Right lobe of liver (tissue), 6 donors: ENCODE data around the gene GSPT2. TPM values are rescaled to one million over a fixed set of nuclear protein-coding genes. Genes with fewer than 3 reads are reported as not detected.

Experiments used
- ATAC-seq, 4 donors: fragments of 200-7000 bp; cut with Tn5 transposase; one replicate each; pipeline ENCODE4 v1.9.1; 2020; ENCODE audit warnings: mild to moderate bottlenecking in 4 of 4, moderate library complexity in 4 of 4
- DNase-seq, 3 donors: peaks; one replicate each; pipeline ENCODE4 v3.0.0-alpha.2; 2020
- H3K27ac ChIP-seq, 3 donors: fragments of 200-600 bp; one replicate each; pipeline ENCODE4 v1.8.0; 2022
- H3K27me3 ChIP-seq, 2 donors: fragments of 200-600 bp; one replicate each; pipeline ENCODE4 v1.8.0; 2022
- H3K36me3 ChIP-seq, 4 donors: fragments of 200-600 bp; sonication (generic) in 1 of 4; one replicate each; pipeline versions ENCODE4 v1.5.1 to v1.8.0; 2017 to 2022; ENCODE audit warnings: control low read depth in 1 of 4
- H3K4me1 ChIP-seq, 4 donors: fragments of 200-600 bp; sonication (generic) in 1 of 4; one replicate each; pipeline versions ENCODE4 v1.5.1 to v1.8.0; 2017 to 2022; ENCODE audit warnings: control low read depth in 1 of 4
- H3K4me3 ChIP-seq, 3 donors: fragments of 200-600 bp; one replicate each; pipeline ENCODE4 v1.8.0; 2022
- H3K9me3 ChIP-seq, 4 donors: fragments of 200-600 bp; sonication (generic) in 1 of 4; one replicate each; pipeline versions ENCODE4 v1.5.1 to v1.8.0; 2017 to 2022; ENCODE audit warnings: control low read depth in 1 of 4
- POLR2A ChIP-seq: fragments of 450-650 bp; IDR thresholded peaks from one replicate; pipeline ENCODE4 v1.6.1; 2017; ENCODE audit warnings: antibody characterized with exemption, mild to moderate bottlenecking
- WGBS: methylation state at CpG from one replicate; pipeline ENCODE4 v1.1.6; 2018; ENCODE audit warnings: low coverage, low lambda C conversion rate; ENCODE audit not compliant: insufficient coverage; ENCODE audit errors: missing lambda C conversion rate; 5-methylcytosine and 5-hydroxymethylcytosine counted together
- intact Hi-C, 2 donors: fragments of 100-400 bp; cut with DNase I; formaldehyde crosslinking; loops; one replicate each; pipeline versions ENCODE4 v1.11.2 to v1.14.1; 2022
- total RNA-seq, 6 experiments: library from RNA; depleted of rRNA in 2 of 6; stranded (reverse); fragments of >200 nt in 2 of 6; fragmentation: NEBNext Ultra II Directional in 3 of 6; extraction: Animal tissue kit (Norgen Biotek cat#: 25700) in 3 of 6; gene quantifications; one replicate each; pipeline versions ENCODE4 v1.1.0 to v1.2.4, GENCODE V29; 2016 to 2023
- TF ChIP-seq, protein P1 (sequence below), 4 donors: fragments of 200-600 bp in 3 of 4; fragments of 450-650 bp in 1 of 4; IDR thresholded peaks; one replicate each; pipeline versions ENCODE4 v1.5.1 to v1.8.0; 2016 to 2022; ENCODE audit warnings: antibody characterized with exemption in 4 of 4, mild to moderate bottlenecking in 2 of 4
- donor health status: DM: no; HTN: yes; CAD: no.
- donor health status: DM: no; HTN: no; CAD: no.
- donor health status: DM: no; HTN: no; CAD: no.
- donor health status: DM: no; HTN: yes; CAD: no.
- donor health status: DM: no; HTN: yes; CAD: no.

The GSPT2 gene
- total RNA-seq, 6 experiments from 2014 or later = 3.6 to 8.7 (median 6.6) TPM

DNA sequence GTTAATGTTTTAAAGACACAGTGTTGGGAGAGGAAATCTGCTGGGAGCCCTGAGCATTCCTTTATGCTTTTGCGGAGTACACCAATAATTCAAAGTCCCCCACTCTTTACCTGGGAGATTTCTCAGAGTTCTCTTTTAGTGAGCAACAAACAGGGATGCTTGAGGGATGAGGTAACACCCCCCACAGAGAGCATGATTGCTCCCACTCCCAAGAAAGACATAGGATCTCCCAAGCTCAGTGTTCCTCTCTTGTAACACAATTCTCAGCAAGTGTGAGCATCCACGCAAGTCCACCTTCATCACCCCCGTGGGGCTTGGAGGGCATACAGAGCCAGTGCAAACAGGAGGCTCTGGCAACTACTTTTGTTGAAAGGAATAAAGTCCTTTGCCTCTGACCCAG, 36.1 kb downstream of the GSPT2 start:
- H3K27me3 ChIP-seq = no peaks in the 10 kb centered on the region
- TF ChIP-seq, protein P1, sequence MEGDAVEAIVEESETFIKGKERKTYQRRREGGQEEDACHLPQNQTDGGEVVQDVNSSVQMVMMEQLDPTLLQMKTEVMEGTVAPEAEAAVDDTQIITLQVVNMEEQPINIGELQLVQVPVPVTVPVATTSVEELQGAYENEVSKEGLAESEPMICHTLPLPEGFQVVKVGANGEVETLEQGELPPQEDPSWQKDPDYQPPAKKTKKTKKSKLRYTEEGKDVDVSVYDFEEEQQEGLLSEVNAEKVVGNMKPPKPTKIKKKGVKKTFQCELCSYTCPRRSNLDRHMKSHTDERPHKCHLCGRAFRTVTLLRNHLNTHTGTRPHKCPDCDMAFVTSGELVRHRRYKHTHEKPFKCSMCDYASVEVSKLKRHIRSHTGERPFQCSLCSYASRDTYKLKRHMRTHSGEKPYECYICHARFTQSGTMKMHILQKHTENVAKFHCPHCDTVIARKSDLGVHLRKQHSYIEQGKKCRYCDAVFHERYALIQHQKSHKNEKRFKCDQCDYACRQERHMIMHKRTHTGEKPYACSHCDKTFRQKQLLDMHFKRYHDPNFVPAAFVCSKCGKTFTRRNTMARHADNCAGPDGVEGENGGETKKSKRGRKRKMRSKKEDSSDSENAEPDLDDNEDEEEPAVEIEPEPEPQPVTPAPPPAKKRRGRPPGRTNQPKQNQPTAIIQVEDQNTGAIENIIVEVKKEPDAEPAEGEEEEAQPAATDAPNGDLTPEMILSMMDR (IDR thresholded peaks at IDR 0.05) = no peak
- TF ChIP-seq POLR2A = no peak
- H3K4me3 ChIP-seq = no peak overlapping the region
- intact Hi-C loops = no loop called here
- no peak for DNase-seq
- no peaks in the 10 kb centered on the region for H3K9me3 ChIP-seq
- no peaks in the 10 kb centered on the region for H3K4me1 ChIP-seq
- H3K36me3 ChIP-seq = no peaks in the 10 kb centered on the region
- WGBS = 55% methylated on average over 3 of the region's 3 CpGs
- no peak for ATAC-seq
- no peak overlapping the region for H3K27ac ChIP-seq

DNA sequence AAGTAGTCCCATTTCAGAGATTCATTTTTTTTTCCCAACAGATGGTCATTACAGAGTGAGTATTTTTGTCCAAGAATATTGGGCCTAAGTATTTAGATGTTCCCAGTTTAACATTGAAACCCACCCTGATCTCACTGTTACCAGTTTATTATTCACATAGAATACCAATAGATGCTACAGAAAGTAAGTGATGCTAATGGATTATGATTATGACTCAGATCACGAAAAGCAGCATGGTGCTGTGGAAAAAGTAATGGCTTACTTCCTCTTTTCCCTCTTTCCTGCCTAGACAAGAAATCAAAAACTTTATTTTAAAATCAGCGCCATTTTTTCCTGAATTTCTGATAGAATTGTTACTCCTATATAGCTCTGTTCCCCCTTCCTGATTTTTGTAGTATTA, 51.9 kb downstream of the GSPT2 start:
- Histone ChIP-seq H3K36me3 (no peaks in the 10 kb centered on the region), H3K4me3 (no peak overlapping the region), H3K4me1 (no peaks in the 10 kb centered on the region), H3K27me3 (no peaks in the 10 kb centered on the region), H3K27ac (no peak overlapping the region), H3K9me3 (no peaks in the 10 kb centered on the region)
- DNase-seq = no peak
- TF ChIP-seq, protein P1 (IDR thresholded peaks at IDR 0.05) = no peak
- no peak for TF ChIP-seq POLR2A
- intact Hi-C loops = no loop called here
- ATAC-seq = no peak
- 63% methylated on average over 2 of the region's 2 CpGs for WGBS

Other genes with a start within 250 kb of the GSPT2 start
- gene NUDT11, start 246.8 kb upstream of the GSPT2 start, total RNA-seq = not detected
- not detected for gene CENPVL3, start 124.5 kb upstream of the GSPT2 start, total RNA-seq
- gene CENPVL2, start 60.6 kb upstream of the GSPT2 start, total RNA-seq = not detected
- not detected for gene CENPVL1, start 32.9 kb upstream of the GSPT2 start, total RNA-seq
- gene MAGED1, start 150.2 kb downstream of the GSPT2 start, total RNA-seq = 10 to 100 TPM; 54.7 to 98.7 (median 69.9) TPM